B cell (primary cell): ENCODE data around the gene CDC42BPG. TPM values are rescaled to one million over a fixed set of nuclear protein-coding genes. Genes with fewer than 3 reads are reported as not detected.

Experiments used
- ATAC-seq: fragments of 200-7000 bp; cut with Tn5 transposase; one replicate; pipeline ENCODE4 v1.10.0; 2021; ENCODE audit warnings: low read depth, mild to moderate bottlenecking, moderate number of reproducible peaks, moderate library complexity
- CTCF ChIA-PET: fragments of 350-600 bp; sonication (Branson Sonifier 250); formaldehyde crosslinking; loops from one replicate; lab custom pipeline; 2021; ENCODE audit warnings: antibody characterized with exemption, inconsistent platforms; lab: Charles Lee
- POLR2A ChIA-PET: fragments of 350-600 bp; sonication (Branson Sonifier 250); formaldehyde crosslinking; loops from one replicate; lab custom pipeline; 2021; ENCODE audit warnings: antibody characterized with exemption; lab: Charles Lee
- DNase-seq: peaks from one replicate; pipeline ENCODE4 v3.0.0; 2013
- H2AFZ ChIP-seq: 2 replicates; pipeline ENCODE4 v1.6.1; 2012; ENCODE audit warnings: mild to moderate bottlenecking, low read depth, low read length; ENCODE audit not compliant: insufficient read depth, poor library complexity, severe bottlenecking
- H3K27ac ChIP-seq, 2 donors: 1 replicate in 1 of 2; 2 replicates in 1 of 2; pipeline ENCODE4 v1.5.1; 2012 to 2013; ENCODE audit warnings: low read length in 2 of 2, mild to moderate bottlenecking in 2 of 2, moderate library complexity in 1 of 2
- H3K27me3 ChIP-seq, 4 experiments: fragments of 200-600 bp in 1 of 4; sonication (generic) in 1 of 4; replicated peaks in 1 of 4; 1 replicate in 2 of 4; 2 replicates in 2 of 4; pipeline versions ENCODE4 v1.6.1 to v1.7.0; 2013 to 2016; ENCODE audit warnings: low read length in 3 of 4, mild to moderate bottlenecking in 2 of 4, mixed read lengths in 1 of 4, moderate library complexity in 1 of 4; ENCODE audit not compliant: insufficient read depth in 4 of 4, control insufficient read depth in 3 of 4; ENCODE audit errors: control extremely low read depth in 1 of 4
- H3K36me3 ChIP-seq, 2 experiments: replicated peaks in 1 of 2; 1 replicate in 1 of 2; 2 replicates in 1 of 2; pipeline versions ENCODE4 v1.6.1 to v1.7.1; 2013; ENCODE audit warnings: low read length in 1 of 2; ENCODE audit not compliant: insufficient read depth in 2 of 2, control insufficient read depth in 1 of 2; ENCODE audit errors: control extremely low read depth in 1 of 2, extremely low read depth in 1 of 2
- H3K4me1 ChIP-seq, 2 donors: fragments of 200-600 bp in 1 of 2; sonication (generic) in 1 of 2; 1 replicate in 1 of 2; 2 replicates in 1 of 2; pipeline versions ENCODE4 v1.5.1 to v1.6.1; 2013 to 2017; ENCODE audit warnings: low read length in 2 of 2; ENCODE audit not compliant: control insufficient read depth in 2 of 2, insufficient read depth in 2 of 2
- H3K4me2 ChIP-seq: replicated peaks from 2 replicates; pipeline ENCODE3; 2012; ENCODE audit warnings: mild to moderate bottlenecking, low read depth, low read length; ENCODE audit not compliant: poor library complexity, severe bottlenecking
- H3K4me3 ChIP-seq, 5 experiments: fragments of 200-600 bp in 1 of 5; sonication (generic) in 1 of 5; 1 replicate in 3 of 5; 2 replicates in 2 of 5; pipeline versions ENCODE4 v1.5.1 to v1.7.0; 2011 to 2016; ENCODE audit warnings: low read length in 4 of 5, mild to moderate bottlenecking in 4 of 5, low read depth in 2 of 5, control low read depth in 1 of 5, moderate library complexity in 1 of 5; ENCODE audit not compliant: insufficient read depth in 1 of 5; ENCODE audit errors: control extremely low read depth in 1 of 5, extremely low read depth in 1 of 5
- H3K79me2 ChIP-seq: fragments of 200-600 bp; sonication (generic); one replicate; pipeline ENCODE4 v1.6.0; 2016; ENCODE audit warnings: low read length; ENCODE audit not compliant: control insufficient read depth, insufficient read depth
- H3K9ac ChIP-seq: fragments of 200-600 bp; sonication (generic); 2 replicates; pipeline ENCODE4 v1.6.1; 2017; ENCODE audit warnings: mild to moderate bottlenecking, low read length, moderate library complexity
- H3K9me3 ChIP-seq, 3 donors: one replicate each; pipeline versions ENCODE4 v1.6.1 to v1.7.1; 2013; ENCODE audit warnings: low read length in 2 of 3; ENCODE audit not compliant: control insufficient read depth in 2 of 3, insufficient read depth in 1 of 3; ENCODE audit errors: control extremely low read depth in 1 of 3
- H4K20me1 ChIP-seq: 2 replicates; pipeline ENCODE4 v1.6.0; 2012; ENCODE audit warnings: mild to moderate bottlenecking, low read length; ENCODE audit not compliant: insufficient read depth, control insufficient read depth, poor library complexity, severe bottlenecking
- H3K27ac Mint-ChIP-seq: one replicate; pipeline ENCODE4 v1.8.0; 2021; ENCODE audit warnings: mixed read lengths
- H3K27me3 Mint-ChIP-seq: one replicate; pipeline ENCODE4 v1.8.0; 2021; ENCODE audit warnings: mixed read lengths
- H3K4me1 Mint-ChIP-seq: one replicate; pipeline ENCODE4 v1.8.0; 2021; ENCODE audit warnings: mixed read lengths
- H3K4me3 Mint-ChIP-seq: one replicate; pipeline ENCODE4 v1.8.0; 2021; ENCODE audit warnings: mixed read lengths
- H3K9me3 Mint-ChIP-seq: one replicate; pipeline ENCODE4 v1.8.0; 2022; ENCODE audit warnings: mixed read lengths; ENCODE audit not compliant: insufficient read depth
- EZH2 ChIP-seq: IDR thresholded peaks from 2 replicates; pipeline ENCODE4 v1.6.1; 2012; ENCODE audit warnings: borderline replicate concordance, low read depth, mild to moderate bottlenecking, moderate library complexity, low read length; ENCODE audit not compliant: insufficient read depth, poor library complexity, severe bottlenecking
- WGBS: methylation state at CpG from one replicate; pipeline ENCODE4 v1.1.5; 2013; ENCODE audit warnings: missing lambda C conversion rate; ENCODE audit not compliant: insufficient coverage; 5-methylcytosine and 5-hydroxymethylcytosine counted together
- intact Hi-C: fragments of 100-400 bp; cut with micrococcal nuclease; formaldehyde crosslinking; loops from one replicate; pipeline ENCODE4 v1.10.0; 2022
- polyA plus RNA-seq: library from polyadenylated mRNA; depleted of rRNA; stranded (reverse); fragments of >200 nt; gene quantifications from 2 replicates; pipeline ENCODE4 v1.2.3, GENCODE V29; 2012
- total RNA-seq, 2 donors: library from RNA; stranded (reverse); fragments of 120-200 nt in 1 of 2; gene quantifications; 1 replicate in 1 of 2; 2 replicates in 1 of 2; pipeline versions ENCODE4 v1.2.3 to v1.2.4, GENCODE V29; 2013 to 2022
- TF ChIP-seq, protein P1 (sequence below): fragments of 200-600 bp; IDR thresholded peaks from one replicate; pipeline ENCODE4 v1.8.0; 2022; ENCODE audit warnings: antibody characterized with exemption, mild to moderate bottlenecking

The CDC42BPG gene
- total and polyA plus RNA-seq, 2 donors (not counting 1 experiment from before 2014, with no cell fraction given): 3.7 to 8.7 TPM

DNA sequence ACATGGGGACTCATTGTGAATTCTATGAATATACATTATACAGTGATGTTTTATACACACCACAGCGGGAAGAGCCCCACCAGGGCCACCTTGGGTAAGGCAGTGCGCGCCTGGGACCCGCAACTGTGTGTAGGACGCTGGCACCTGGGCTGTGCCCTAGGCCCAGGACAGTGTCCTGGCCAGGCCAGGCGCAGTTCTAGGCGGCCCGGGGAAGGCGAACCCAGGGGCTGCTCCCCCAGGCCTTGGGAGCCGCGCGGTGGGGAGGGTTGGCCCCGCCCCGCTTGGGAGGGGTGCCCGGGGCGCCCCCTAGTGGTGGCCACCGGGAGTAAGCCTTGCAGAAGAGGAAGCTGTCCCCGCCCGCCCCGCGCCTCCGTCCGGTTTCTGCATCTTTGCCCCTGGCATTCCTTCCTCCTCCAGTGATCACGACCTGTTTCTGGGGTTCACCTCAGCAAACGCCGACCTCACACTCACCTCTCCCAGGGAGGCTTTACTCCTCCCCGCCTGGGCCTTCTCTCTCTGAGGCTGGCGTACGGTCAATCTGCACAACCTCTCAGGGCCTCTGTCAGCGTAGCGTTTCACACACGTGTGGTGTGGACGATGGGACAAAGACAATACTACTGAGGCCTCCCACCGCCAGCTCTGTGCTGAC lies 43.4 kb upstream of the CDC42BPG start:
- CTCF ChIA-PET: interaction anchor here (0.6 to 30.2 kb wide), 14 partner anchors 7 to 191 kb away, joined by 3 to 1254 read pairs (median 5); partner anchors contain the start of genes ARL2, ATG2A, CDC42BPG and EHD1
- H3K79me2 ChIP-seq: peaks cover 11% of the 10 kb centered on the region
- intact Hi-C loops: loop anchor here (1.0 to 2.0 kb wide), 3 partner anchors 8 to 77 kb away; partner anchors contain the start of gene MEN1
- H3K27me3 ChIP-seq: no peaks in the 10 kb centered on the region
- peaks cover 25 to 33% of the 10 kb centered on the region in 2 donors for H3K4me1 ChIP-seq
- peak overlapping the region; percentile 88 for H3K27ac Mint-ChIP-seq
- peak overlapping the region; percentile 84 for H2AFZ ChIP-seq
- H3K4me1 Mint-ChIP-seq: peaks cover 34% of the 10 kb centered on the region
- WGBS: 15% methylated on average over 31 of the region's 34 CpGs
- ATAC-seq: peak; percentile 97
- peak overlapping the region; percentile 83 for H3K4me2 ChIP-seq
- H3K4me3 Mint-ChIP-seq: peak overlapping the region; percentile 84
- POLR2A ChIA-PET: interaction anchor here (0.6 to 5.0 kb wide), 8 partner anchors 10 to 1031 kb away, joined by 3 to 43 read pairs (median 5); partner anchors contain the start of genes EHD1 and ZNHIT2
- no peaks in the 10 kb centered on the region for H3K9me3 ChIP-seq
- H3K27ac ChIP-seq: peak overlapping the region; percentile 43 to 56
- no peaks in the 10 kb centered on the region for H4K20me1 ChIP-seq
- H3K9me3 Mint-ChIP-seq: no peaks in the 10 kb centered on the region
- H3K36me3 ChIP-seq: no peaks in the 10 kb centered on the region
- peak overlapping the region in 4 of 5 experiments; percentile 14 to 50 (median 42) for H3K4me3 ChIP-seq
- DNase-seq: peak; percentile 90
- H3K27me3 Mint-ChIP-seq: no peaks in the 10 kb centered on the region
- TF ChIP-seq, protein P1, sequence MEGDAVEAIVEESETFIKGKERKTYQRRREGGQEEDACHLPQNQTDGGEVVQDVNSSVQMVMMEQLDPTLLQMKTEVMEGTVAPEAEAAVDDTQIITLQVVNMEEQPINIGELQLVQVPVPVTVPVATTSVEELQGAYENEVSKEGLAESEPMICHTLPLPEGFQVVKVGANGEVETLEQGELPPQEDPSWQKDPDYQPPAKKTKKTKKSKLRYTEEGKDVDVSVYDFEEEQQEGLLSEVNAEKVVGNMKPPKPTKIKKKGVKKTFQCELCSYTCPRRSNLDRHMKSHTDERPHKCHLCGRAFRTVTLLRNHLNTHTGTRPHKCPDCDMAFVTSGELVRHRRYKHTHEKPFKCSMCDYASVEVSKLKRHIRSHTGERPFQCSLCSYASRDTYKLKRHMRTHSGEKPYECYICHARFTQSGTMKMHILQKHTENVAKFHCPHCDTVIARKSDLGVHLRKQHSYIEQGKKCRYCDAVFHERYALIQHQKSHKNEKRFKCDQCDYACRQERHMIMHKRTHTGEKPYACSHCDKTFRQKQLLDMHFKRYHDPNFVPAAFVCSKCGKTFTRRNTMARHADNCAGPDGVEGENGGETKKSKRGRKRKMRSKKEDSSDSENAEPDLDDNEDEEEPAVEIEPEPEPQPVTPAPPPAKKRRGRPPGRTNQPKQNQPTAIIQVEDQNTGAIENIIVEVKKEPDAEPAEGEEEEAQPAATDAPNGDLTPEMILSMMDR: peak; percentile 91
- TF ChIP-seq EZH2: no peak
- H3K9ac ChIP-seq: peak overlapping the region; percentile 61
